Midbrain (tissue), 1 donor: ENCODE data around the gene RALBP1.

ENCODE experiments used
- DNase-seq: peaks from one replicate; lab custom pipeline; 2025; lab: John Stamatoyannopoulos, UW

RALBP1 gene

GRCh38 chr18:9547782-9548181 lies 72.5 kb downstream of the RALBP1 start:
- DNase-seq, result no peak

GRCh38 chr18:9549405-9549804 lies 74.1 kb downstream of the RALBP1 start:
- DNase-seq, result no peak

GRCh38 chr18:9550429-9550828 lies 75.1 kb downstream of the RALBP1 start:
- DNase-seq, result no peak

- no peak for DNase-seq
Measured at GRCh38 chr18:9552191-9552590, 76.9 kb downstream of the RALBP1 start.

- no peak for DNase-seq
Measured at GRCh38 chr18:9552616-9553015, 77.3 kb downstream of the RALBP1 start.

- no peak for DNase-seq
Measured at GRCh38 chr18:9557250-9557943, 82.1 kb downstream of the RALBP1 start.

- no peak for DNase-seq
Measured at GRCh38 chr18:9558387-9559064, 83.2 kb downstream of the RALBP1 start.

GRCh38 chr18:9559253-9559652 lies 83.9 kb downstream of the RALBP1 start:
- no peak for DNase-seq

- no peak for DNase-seq
Measured at GRCh38 chr18:9561759-9562158, 86.4 kb downstream of the RALBP1 start.

- no peak for DNase-seq
Measured at GRCh38 chr18:9562584-9562983, 87.3 kb downstream of the RALBP1 start.

GRCh38 chr18:9563331-9563730 lies 88.0 kb downstream of the RALBP1 start:
- DNase-seq, result no peak

GRCh38 chr18:9565407-9565806 lies 90.1 kb downstream of the RALBP1 start:
- DNase-seq, result no peak

- DNase-seq, result no peak
Measured at GRCh38 chr18:9568186-9568585, 92.9 kb downstream of the RALBP1 start.

- DNase-seq, result no peak
Measured at GRCh38 chr18:9569178-9569577, 93.9 kb downstream of the RALBP1 start.

GRCh38 chr18:9570255-9570654 lies 94.9 kb downstream of the RALBP1 start:
- no peak for DNase-seq

- no peak for DNase-seq
Measured at GRCh38 chr18:9571546-9571945, 96.2 kb downstream of the RALBP1 start.

- DNase-seq, result no peak
Measured at GRCh38 chr18:9574473-9575115, 99.3 kb downstream of the RALBP1 start.

GRCh38 chr18:9575558-9575957 lies 100.2 kb downstream of the RALBP1 start:
- peak; percentile 84 for DNase-seq

- no peak for DNase-seq
Measured at GRCh38 chr18:9577361-9577760, 102.0 kb downstream of the RALBP1 start.

GRCh38 chr18:9578306-9578705 lies 103.0 kb downstream of the RALBP1 start:
- DNase-seq, result no peak

GRCh38 chr18:9581667-9582066 lies 106.4 kb downstream of the RALBP1 start:
- DNase-seq, result no peak

GRCh38 chr18:9586814-9587213 lies 111.5 kb downstream of the RALBP1 start:
- DNase-seq, result no peak
